ENCODE results near the gene AQP2.

DNA sequence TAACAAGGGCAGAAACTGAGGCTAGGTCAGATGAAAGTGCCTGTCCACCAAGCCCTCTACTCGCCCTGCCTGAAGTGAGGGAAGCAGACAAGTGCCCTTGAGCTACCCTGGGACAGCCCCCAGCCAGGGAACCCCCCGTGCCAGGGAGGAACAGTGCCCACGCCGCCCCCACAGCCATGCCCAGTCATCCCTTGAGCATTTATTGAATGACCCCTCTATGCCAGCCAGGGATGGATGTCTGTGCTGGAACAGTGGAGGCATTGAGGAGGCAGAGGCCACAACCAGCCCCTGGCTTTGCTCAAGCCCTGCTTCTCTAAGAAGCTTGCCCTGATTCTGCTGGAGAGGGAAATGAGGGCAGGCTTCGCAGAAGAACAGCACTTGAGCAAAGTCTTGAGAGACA, 18.5 kb downstream of the AQP2 start:
- TF ChIP-seq, protein P1, sequence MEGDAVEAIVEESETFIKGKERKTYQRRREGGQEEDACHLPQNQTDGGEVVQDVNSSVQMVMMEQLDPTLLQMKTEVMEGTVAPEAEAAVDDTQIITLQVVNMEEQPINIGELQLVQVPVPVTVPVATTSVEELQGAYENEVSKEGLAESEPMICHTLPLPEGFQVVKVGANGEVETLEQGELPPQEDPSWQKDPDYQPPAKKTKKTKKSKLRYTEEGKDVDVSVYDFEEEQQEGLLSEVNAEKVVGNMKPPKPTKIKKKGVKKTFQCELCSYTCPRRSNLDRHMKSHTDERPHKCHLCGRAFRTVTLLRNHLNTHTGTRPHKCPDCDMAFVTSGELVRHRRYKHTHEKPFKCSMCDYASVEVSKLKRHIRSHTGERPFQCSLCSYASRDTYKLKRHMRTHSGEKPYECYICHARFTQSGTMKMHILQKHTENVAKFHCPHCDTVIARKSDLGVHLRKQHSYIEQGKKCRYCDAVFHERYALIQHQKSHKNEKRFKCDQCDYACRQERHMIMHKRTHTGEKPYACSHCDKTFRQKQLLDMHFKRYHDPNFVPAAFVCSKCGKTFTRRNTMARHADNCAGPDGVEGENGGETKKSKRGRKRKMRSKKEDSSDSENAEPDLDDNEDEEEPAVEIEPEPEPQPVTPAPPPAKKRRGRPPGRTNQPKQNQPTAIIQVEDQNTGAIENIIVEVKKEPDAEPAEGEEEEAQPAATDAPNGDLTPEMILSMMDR (IDR thresholded peaks at IDR 0.05) = no peak
- no peak for TF ChIP-seq POLR2A (IDR thresholded peaks at IDR 0.05)
